ENCODE measurements around the gene IFNA17. TPM values are rescaled to one million over a fixed set of nuclear protein-coding genes. Genes with fewer than 3 reads are reported as not detected.

IFNA17 gene
- total and polyA plus RNA-seq, 2 donors (not counting 3 experiments of a cell fraction or from before 2014, with no cell fraction given), result not detected

- TF ChIP-seq FOS (IDR thresholded peaks at IDR 0.05; ENCODE audit: borderline replicate concordance, insufficient read depth, low read length), result no peak
- no peak for TF ChIP-seq POLR2AphosphoS5 (IDR thresholded peaks at IDR 0.05; ENCODE audit: insufficient read depth, low read depth, low read length)
- TF ChIP-seq JUN (IDR thresholded peaks at IDR 0.05; ENCODE audit: borderline replicate concordance, insufficient read depth, insufficient read length, low read depth), result no peak
- no peak for TF ChIP-seq CTCF (IDR thresholded peaks at IDR 0.05; ENCODE audit: extremely low read depth in 1 of 2, insufficient read depth in 1 of 2, low read depth in 1 of 2, low read length in 2 of 2)
- no peak for TF ChIP-seq POLR2A (IDR thresholded peaks at IDR 0.05; ENCODE audit: low read depth, low read length)
- TF ChIP-seq MYC (IDR thresholded peaks at IDR 0.05; ENCODE audit: low read depth, low read length), result no peak
- no peak for TF ChIP-seq MAX (IDR thresholded peaks at IDR 0.05; ENCODE audit: insufficient read depth, insufficient read length)
- TF ChIP-seq GATA2 (IDR thresholded peaks at IDR 0.05; ENCODE audit: insufficient read depth, insufficient read length, low read depth, low read length), result no peak
- no peak for TF ChIP-seq EZH2 (IDR thresholded peaks at IDR 0.05; ENCODE audit: borderline replicate concordance, low read depth, low read length, severe bottlenecking)
- CTCF ChIA-PET, result interaction anchor here (1.0 to 2.0 kb wide), 4 partner anchors 14 to 72 kb away, joined by 3 to 9 read pairs (median 4); no protein-coding TSS in a partner anchor
- H3K36me3 ChIP-seq (ENCODE audit: control insufficient read depth in 2 of 2, extremely low read depth in 1 of 2, insufficient read depth in 2 of 2, low read length in 2 of 2), result no peaks in the 10 kb centered on the region
- H3K9me3 ChIP-seq (replicated peaks; ENCODE audit: control insufficient read depth, insufficient read depth, low read length), result no peaks in the 10 kb centered on the region
- H3K27me3 ChIP-seq (ENCODE audit: control insufficient read depth in 2 of 2, insufficient read depth in 2 of 2, low read length in 2 of 2), result peaks cover 13 to 31% of the 10 kb centered on the region in 2 experiments
- H3K79me2 ChIP-seq (ENCODE audit: control insufficient read depth, insufficient read depth, low read length), result no peaks in the 10 kb centered on the region
- no peak for DNase-seq (ENCODE audit: low read depth, low spot score)
- POLR2A ChIA-PET, result no interaction called here
- H4K20me1 ChIP-seq (replicated peaks; ENCODE audit: control insufficient read depth, extremely low read depth, insufficient read depth, low read length), result no peaks in the 10 kb centered on the region
- no peaks in the 10 kb centered on the region for H3K4me1 ChIP-seq (ENCODE audit: control insufficient read depth, extremely low read depth, insufficient read depth, low read length)
- H2AFZ ChIP-seq (ENCODE audit: low read depth, low read length), result no peak overlapping the region
- FAIRE-seq, result no peak
- no peak overlapping the region for H3K9ac ChIP-seq (replicated peaks; ENCODE audit: extremely low read depth, insufficient read depth, low read length)
- no peak overlapping the region for H3K4me3 ChIP-seq (replicated peaks in 1 of 3; ENCODE audit: insufficient read depth in 1 of 3, low read depth in 1 of 3, low read length in 3 of 3)
- dilution Hi-C loops (cut with MboI; ENCODE audit: extremely low pct_ligation_motif_present, low sequenced_read_pairs) (no loop called here), intact Hi-C loops (cut with micrococcal nuclease) (no loop called here)
- H3K4me2 ChIP-seq (ENCODE audit: insufficient read depth, low read length), result no peak overlapping the region
- H3K9me1 ChIP-seq (replicated peaks; ENCODE audit: control insufficient read depth, extremely low read depth, insufficient read depth, low read length), result no peaks in the 10 kb centered on the region
- no TSS peak for BruUV-seq (replicated peaks)
- no peak overlapping the region for H3K27ac ChIP-seq (ENCODE audit: insufficient read depth, low read depth, low read length)
Measured at GRCh38 chr9:21266733-21267484, 38.9 kb upstream of the IFNA17 start.
